MM.1S (cell line): ENCODE data around the gene ZNF516.

ENCODE experiments used
- DNase-seq: peaks from one replicate; pipeline ENCODE4 v3.0.0-alpha.2; 2015
- H2AFZ ChIP-seq: fragments of 300-600 bp; sonication (generic); 2 replicates; pipeline ENCODE4 v1.6.0; 2016; ENCODE audit warnings: antibody characterized with exemption, low read length
- H3F3A ChIP-seq: fragments of 300-600 bp; sonication (generic); 2 replicates; pipeline ENCODE4 v1.6.1; 2016; ENCODE audit warnings: mild to moderate bottlenecking, antibody characterized with exemption, low read length, moderate library complexity, mixed read lengths; ENCODE audit not compliant: insufficient read depth
- H3K27ac ChIP-seq: fragments of 300-600 bp; sonication (generic); 2 replicates; pipeline ENCODE4 v1.5.1; 2016; ENCODE audit warnings: mild to moderate bottlenecking, low read length
- H3K27me3 ChIP-seq: fragments of 300-600 bp; sonication (generic); replicated peaks from 2 replicates; pipeline ENCODE4 v1.6.0; 2016; ENCODE audit warnings: low read length; ENCODE audit not compliant: insufficient read depth
- H3K36me3 ChIP-seq: fragments of 300-600 bp; sonication (generic); replicated peaks from 2 replicates; pipeline ENCODE4 v1.6.1; 2016; ENCODE audit warnings: mild to moderate bottlenecking, low read length, mixed read lengths; ENCODE audit not compliant: insufficient read depth
- H3K4me1 ChIP-seq: fragments of 300-600 bp; sonication (generic); 2 replicates; pipeline ENCODE4 v1.6.1; 2016; ENCODE audit warnings: low read length, mixed read lengths
- H3K4me2 ChIP-seq: fragments of 300-600 bp; sonication (generic); 2 replicates; pipeline ENCODE4 v1.6.0; 2016; ENCODE audit warnings: low read depth, low read length
- H3K4me3 ChIP-seq: fragments of 300-600 bp; sonication (generic); 2 replicates; pipeline ENCODE4 v1.5.1; 2016; ENCODE audit warnings: low read length, mixed read lengths
- H3K79me2 ChIP-seq: fragments of 300-600 bp; sonication (generic); 2 replicates; pipeline ENCODE4 v1.6.1; 2016; ENCODE audit warnings: mixed run types, low read length, mixed read lengths
- H3K9ac ChIP-seq: fragments of 300-600 bp; sonication (generic); 2 replicates; pipeline ENCODE4 v1.6.1; 2016; ENCODE audit warnings: low read length, mixed read lengths
- H3K9me2 ChIP-seq: fragments of 300-600 bp; sonication (generic); replicated peaks from 2 replicates; pipeline ENCODE4 v1.6.1; 2016; ENCODE audit warnings: mild to moderate bottlenecking, low read length, mixed read lengths; ENCODE audit not compliant: insufficient read depth
- H3K9me3 ChIP-seq: fragments of 300-600 bp; sonication (generic); replicated peaks from 2 replicates; pipeline ENCODE4 v1.6.1; 2016; ENCODE audit warnings: mild to moderate bottlenecking, low read length, mixed read lengths; ENCODE audit not compliant: insufficient read depth
- H4K20me1 ChIP-seq: fragments of 300-600 bp; sonication (generic); 2 replicates; pipeline ENCODE4 v1.6.1; 2016; ENCODE audit warnings: mild to moderate bottlenecking, low read length, moderate library complexity, mixed read lengths; ENCODE audit not compliant: insufficient read depth
- CTCF ChIP-seq: fragments of 300-600 bp; sonication (generic); IDR thresholded peaks from 2 replicates; pipeline ENCODE4 v1.5.1; 2016; ENCODE audit warnings: antibody characterized with exemption, low read length, mixed read lengths
- EZH2 ChIP-seq: fragments of 300-600 bp; sonication (generic); optimal IDR thresholded peaks from 2 replicates; pipeline ENCODE3; 2017; ENCODE audit warnings: low read depth, mild to moderate bottlenecking, antibody characterized with exemption, low read length, mixed read lengths
- EZH2phosphoT487 ChIP-seq: fragments of 300-600 bp; sonication (generic); IDR thresholded peaks from 2 replicates; pipeline ENCODE4 v1.6.1; 2018; ENCODE audit warnings: antibody characterized with exemption, low read length

Gene ZNF516

GRCh38 chr18:76412818-76413565 is 82.0 kb downstream of the ZNF516 start:
- no peaks in the 10 kb centered on the region for H3F3A ChIP-seq
- no peaks in the 10 kb centered on the region for H3K9me3 ChIP-seq
- no peak for TF ChIP-seq CTCF
- no peaks in the 10 kb centered on the region for H3K9me2 ChIP-seq
- DNase-seq, result no peak
- H3K27me3 ChIP-seq, result no peaks in the 10 kb centered on the region
- no peak overlapping the region for H3K4me3 ChIP-seq
- H3K4me2 ChIP-seq, result no peak overlapping the region
- no peaks in the 10 kb centered on the region for H3K79me2 ChIP-seq
- H3K27ac ChIP-seq, result no peak overlapping the region
- no peak overlapping the region for H3K9ac ChIP-seq
- no peaks in the 10 kb centered on the region for H4K20me1 ChIP-seq
- H3K36me3 ChIP-seq, result no peaks in the 10 kb centered on the region
- H2AFZ ChIP-seq, result no peak overlapping the region
- H3K4me1 ChIP-seq, result no peaks in the 10 kb centered on the region

GRCh38 chr18:76412010-76412817 is 82.8 kb downstream of the ZNF516 start:
- Histone ChIP-seq H3K79me2 (no peaks in the 10 kb centered on the region), H3K9ac (no peak overlapping the region), H3K4me3 (no peak overlapping the region), H3K27ac (no peak overlapping the region), H3K27me3 (no peaks in the 10 kb centered on the region), H3K4me2 (no peak overlapping the region), H2AFZ (no peak overlapping the region), H3K9me2 (no peaks in the 10 kb centered on the region), H3K9me3 (no peaks in the 10 kb centered on the region), H3K4me1 (no peaks in the 10 kb centered on the region), H4K20me1 (no peaks in the 10 kb centered on the region), H3F3A (no peaks in the 10 kb centered on the region), H3K36me3 (no peaks in the 10 kb centered on the region)
- TF ChIP-seq EZH2phosphoT487, result no peak
- TF ChIP-seq EZH2, result no peak
- no peak for TF ChIP-seq CTCF
- DNase-seq, result no peak

- Histone ChIP-seq H2AFZ (no peak overlapping the region), H3K4me3 (no peak overlapping the region), H3K4me2 (no peak overlapping the region), H3K9me3 (no peaks in the 10 kb centered on the region), H3K9me2 (no peaks in the 10 kb centered on the region), H3K9ac (no peak overlapping the region), H4K20me1 (no peaks in the 10 kb centered on the region), H3K27me3 (no peaks in the 10 kb centered on the region), H3F3A (no peaks in the 10 kb centered on the region), H3K4me1 (no peaks in the 10 kb centered on the region), H3K79me2 (no peaks in the 10 kb centered on the region), H3K36me3 (no peaks in the 10 kb centered on the region), H3K27ac (no peak overlapping the region)
- TF ChIP-seq CTCF, result no peak
- no peak for TF ChIP-seq EZH2
- TF ChIP-seq EZH2phosphoT487, result no peak
- no peak for DNase-seq
Observed at GRCh38 chr18:76410660-76411417, 84.2 kb downstream of the ZNF516 start.
